Uterus (tissue), 4 donors: Measurements from ENCODE around the gene IRX2. TPM values are rescaled to one million over a fixed set of nuclear protein-coding genes. Genes with fewer than 3 reads are reported as not detected.

Source experiments
- DNase-seq, 2 donors: peaks; one replicate each; pipeline ENCODE4 v3.0.0-alpha.2; 2019 to 2020
- H3K27ac ChIP-seq, 2 donors: fragments of 200-600 bp; sonication (generic); 1 replicate in 1 of 2; 2 replicates in 1 of 2; pipeline ENCODE4 v1.5.1; 2016 to 2018
- H3K27me3 ChIP-seq, 2 donors: fragments of 200-600 bp; sonication (generic); one replicate each; pipeline ENCODE4 v1.5.1; 2018 to 2019; ENCODE audit warnings: control low read depth in 1 of 2
- H3K36me3 ChIP-seq, 2 donors: fragments of 200-600 bp; sonication (generic); one replicate each; pipeline ENCODE4 v1.5.1; 2019; ENCODE audit warnings: control low read depth in 1 of 2
- H3K4me1 ChIP-seq, 2 donors: fragments of 200-600 bp; sonication (generic); one replicate each; pipeline ENCODE4 v1.5.1; 2018 to 2019; ENCODE audit warnings: control low read depth in 1 of 2
- H3K4me3 ChIP-seq, 2 donors: fragments of 200-600 bp; sonication (generic); 1 replicate in 1 of 2; 2 replicates in 1 of 2; pipeline ENCODE4 v1.5.1; 2018 to 2019; ENCODE audit warnings: mild to moderate bottlenecking in 1 of 2
- H3K9me3 ChIP-seq, 2 donors: fragments of 200-600 bp; sonication (generic); one replicate each; pipeline ENCODE4 v1.5.1; 2019; ENCODE audit warnings: control low read depth in 1 of 2
- CTCF ChIP-seq, 4 experiments: fragments of 200-600 bp in 2 of 4; fragments of 450-650 bp in 2 of 4; sonication (generic) in 2 of 4; IDR thresholded peaks; one replicate each; pipeline ENCODE4 v1.5.1; 2016 to 2019; ENCODE audit warnings: antibody characterized with exemption in 4 of 4, mild to moderate bottlenecking in 2 of 4, moderate library complexity in 1 of 4
- POLR2A ChIP-seq, 2 donors: fragments of 450-650 bp; IDR thresholded peaks; one replicate each; pipeline ENCODE4 v1.6.1; 2016; ENCODE audit warnings: antibody characterized with exemption in 2 of 2, mild to moderate bottlenecking in 1 of 2, moderate library complexity in 1 of 2
- intact Hi-C: fragments of 100-400 bp; cut with DNase I; formaldehyde crosslinking; loops from one replicate; pipeline ENCODE4 v1.15.1; 2023; ENCODE audit warnings: low total_unique reads
- total RNA-seq, 4 donors: library from RNA; depleted of rRNA in 3 of 4; stranded (reverse); fragments of >200 nt in 3 of 4; gene quantifications; one replicate each; pipeline versions ENCODE4 v1.1.0 to v1.2.4, GENCODE V29; 2014 to 2023
- donor health status: DM: yes; HTN: yes; CAD: no.

IRX2 gene
- total RNA-seq: under 1 TPM in 1 of 4 donors, not detected in 3; 0.77 TPM

DNA sequence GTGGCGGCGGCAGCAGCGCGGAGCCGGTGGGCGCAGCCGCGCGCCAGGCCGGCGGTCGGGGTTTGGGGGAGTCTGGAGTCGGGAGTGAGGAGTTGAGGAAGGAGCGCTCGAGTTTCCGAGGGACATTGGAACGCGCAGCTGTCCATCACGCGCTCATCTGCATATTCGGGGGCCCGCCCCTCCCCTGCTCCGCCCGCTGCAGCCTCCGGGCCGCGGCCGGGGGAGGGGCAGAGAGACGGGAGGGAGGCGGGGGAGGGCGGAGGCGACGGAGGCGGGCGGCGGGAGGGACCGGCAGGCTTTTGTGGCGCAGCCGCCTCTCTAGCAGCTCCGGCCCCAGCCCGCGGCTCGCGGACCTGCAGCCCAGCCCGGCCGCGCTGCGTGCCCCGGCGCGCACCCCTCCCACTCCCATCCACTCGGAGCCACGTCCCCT is at the start of gene IRX2:
TSS of gene IRX2 (minus strand) at position 86 of the 430 bp plus-strand sequence. CDS start 264 bp downstream, outside the sequence.
- Histone ChIP-seq H3K27me3 (peaks cover 0 to 70% of the 10 kb centered on the region in 2 donors), H3K9me3 (no peaks in the 10 kb centered on the region), H3K27ac (no peak within 1 kb of the TSS), H3K36me3 (no peaks in the 10 kb centered on the region), H3K4me3 (no peak within 1 kb of the TSS), H3K4me1 (peaks cover 0 to 14% of the 10 kb centered on the region in 2 donors)
- no peak for TF ChIP-seq CTCF (IDR thresholded peaks at IDR 0.05)
- TF ChIP-seq POLR2A (IDR thresholded peaks at IDR 0.05): no peak
- DNase-seq: peak in 1 of 2 donors; percentile 23
- intact Hi-C loops: no loop called here

- TF ChIP-seq POLR2A (IDR thresholded peaks at IDR 0.05): no peak
- TF ChIP-seq CTCF (IDR thresholded peaks at IDR 0.05): no peak
- Histone ChIP-seq H3K4me1 (no peaks in the 10 kb centered on the region), H3K27ac (no peak overlapping the region), H3K9me3 (no peaks in the 10 kb centered on the region), H3K27me3 (no peaks in the 10 kb centered on the region), H3K4me3 (no peak overlapping the region), H3K36me3 (no peaks in the 10 kb centered on the region)
- intact Hi-C loops: no loop called here
- no peak for DNase-seq
Observed at GRCh38 chr5:2800035-2800434, 48.6 kb upstream of the IRX2 start.

GRCh38 chr5:2797981-2798380 is 46.5 kb upstream of the IRX2 start:
- Histone ChIP-seq H3K27ac (no peak overlapping the region), H3K4me1 (no peaks in the 10 kb centered on the region), H3K9me3 (no peaks in the 10 kb centered on the region), H3K36me3 (no peaks in the 10 kb centered on the region), H3K4me3 (no peak overlapping the region), H3K27me3 (no peaks in the 10 kb centered on the region)
- intact Hi-C loops: no loop called here
- no peak for DNase-seq
- TF ChIP-seq POLR2A (IDR thresholded peaks at IDR 0.05) (no peak), CTCF (IDR thresholded peaks at IDR 0.05) (no peak)

GRCh38 chr5:2797160-2797559 is 45.7 kb upstream of the IRX2 start:
- Histone ChIP-seq H3K36me3 (no peaks in the 10 kb centered on the region), H3K27me3 (no peaks in the 10 kb centered on the region), H3K27ac (no peak overlapping the region), H3K4me1 (no peaks in the 10 kb centered on the region), H3K4me3 (no peak overlapping the region), H3K9me3 (no peaks in the 10 kb centered on the region)
- intact Hi-C loops: no loop called here
- DNase-seq: no peak
- TF ChIP-seq CTCF (IDR thresholded peaks at IDR 0.05) (no peak), POLR2A (IDR thresholded peaks at IDR 0.05) (no peak)

- Histone ChIP-seq H3K4me3 (no peak overlapping the region), H3K36me3 (no peaks in the 10 kb centered on the region), H3K4me1 (no peaks in the 10 kb centered on the region), H3K27me3 (no peaks in the 10 kb centered on the region), H3K9me3 (no peaks in the 10 kb centered on the region), H3K27ac (no peak overlapping the region)
- intact Hi-C loops: no loop called here
- DNase-seq: no peak
- no peak for TF ChIP-seq CTCF (IDR thresholded peaks at IDR 0.05)
- TF ChIP-seq POLR2A (IDR thresholded peaks at IDR 0.05): no peak
Observed at GRCh38 chr5:2783223-2783622, 31.7 kb upstream of the IRX2 start.
